Measurements from ENCODE around the gene TLR4.

GRCh38 chr9:117703537-117703936 lies 666 bp upstream of the TLR4 start:
- TF ChIP-seq EZH2 (IDR thresholded peaks at IDR 0.05) (no peak), POLR2AphosphoS5 (IDR thresholded peaks at IDR 0.05; ENCODE audit: borderline replicate concordance, low read depth, low read length) (no peak), FOXP2 (optimal IDR thresholded peaks at IDR 0.05; ENCODE audit: control extremely low read depth, extremely low read length, insufficient read depth) (no peak)

Measured in SK-N-MC (cell line).